Vagina (tissue), 2 donors: ENCODE measurements around the gene SETBP1.

Source experiments
- CTCF ChIP-seq, 3 experiments: fragments of 450-650 bp in 2 of 3; fragments of 200-600 bp in 1 of 3; sonication (generic) in 1 of 3; IDR thresholded peaks; one replicate each; pipeline ENCODE4 v1.5.1; 2017 to 2019; ENCODE audit warnings: antibody characterized with exemption in 3 of 3, mild to moderate bottlenecking in 2 of 3, moderate library complexity in 2 of 3
- POLR2A ChIP-seq, 2 donors: fragments of 450-650 bp; IDR thresholded peaks; one replicate each; pipeline ENCODE4 v1.6.1; 2017; ENCODE audit warnings: antibody characterized with exemption in 2 of 2, mild to moderate bottlenecking in 2 of 2, moderate library complexity in 2 of 2
- POLR2AphosphoS5 ChIP-seq, 2 donors: sonication (generic); formaldehyde crosslinking; IDR thresholded peaks; one replicate each; pipeline ENCODE4 v1.9.0; 2017; ENCODE audit warnings: antibody characterized with exemption in 2 of 2, mild to moderate bottlenecking in 2 of 2, low read depth in 1 of 2; ENCODE audit not compliant: insufficient read depth in 1 of 2

- no peak for TF ChIP-seq POLR2A (IDR thresholded peaks at IDR 0.05)
- TF ChIP-seq CTCF (IDR thresholded peaks at IDR 0.05), result no peak
- TF ChIP-seq POLR2AphosphoS5 (IDR thresholded peaks at IDR 0.05; ENCODE audit: insufficient read depth in 1 of 2, low read depth in 1 of 2), result no peak
Observed at GRCh38 chr18:44887227-44887631, 206.5 kb downstream of the SETBP1 start.
